Neuronal stem cell (in vitro differentiated cells): Measurements from ENCODE around the gene SEC63.
A peak's percentile ranks its signal among the peaks of the same experiment; 100 is the strongest.

Experiments used
- DNase-seq: peaks from one replicate; pipeline ENCODE4 v3.0.0-alpha.2; 2013; ENCODE audit warnings: low spot score
- H2AFZ ChIP-seq: one replicate; pipeline ENCODE4 v1.6.1; 2013; ENCODE audit warnings: mild to moderate bottlenecking, low read length, inconsistent platforms
- H2AK5ac ChIP-seq: 2 replicates; pipeline ENCODE4 v1.6.1; 2013; ENCODE audit warnings: low read depth, mild to moderate bottlenecking, inconsistent platforms, low read length, moderate library complexity, mixed read lengths
- H2BK120ac ChIP-seq: 2 replicates; pipeline ENCODE4 v1.6.1; 2013; ENCODE audit warnings: low read depth, mild to moderate bottlenecking, inconsistent platforms, low read length, moderate library complexity, mixed read lengths
- H2BK12ac ChIP-seq: one replicate; pipeline ENCODE4 v1.6.1; 2013; ENCODE audit warnings: low read length, inconsistent platforms
- H2BK15ac ChIP-seq: 2 replicates; pipeline ENCODE4 v1.6.1; 2013; ENCODE audit warnings: mild to moderate bottlenecking, low read length, inconsistent platforms, mixed read lengths
- H2BK5ac ChIP-seq: one replicate; pipeline ENCODE4 v1.6.1; 2013; ENCODE audit warnings: inconsistent platforms, mild to moderate bottlenecking, low read length, moderate library complexity
- H3K14ac ChIP-seq: one replicate; pipeline ENCODE4 v1.6.1; 2013; ENCODE audit warnings: low read length, inconsistent platforms
- H3K18ac ChIP-seq: 2 replicates; pipeline ENCODE4 v1.6.1; 2013; ENCODE audit warnings: low read length, inconsistent platforms
- H3K23ac ChIP-seq: 2 replicates; pipeline ENCODE4 v1.6.1; 2013; ENCODE audit warnings: low read depth, mild to moderate bottlenecking, mixed read lengths, low read length, inconsistent platforms; ENCODE audit not compliant: poor library complexity
- H3K27ac ChIP-seq: replicated peaks from 3 replicates; pipeline ENCODE4 v1.5.1; 2013; ENCODE audit warnings: low read length, inconsistent platforms
- H3K27me3 ChIP-seq, 3 experiments: 2 replicates each; pipeline ENCODE4 v1.6.1; 2013; ENCODE audit warnings: low read length in 3 of 3, mild to moderate bottlenecking in 2 of 3, inconsistent platforms in 1 of 3, low read depth in 1 of 3, mixed read lengths in 1 of 3, moderate library complexity in 1 of 3; ENCODE audit not compliant: control insufficient read depth in 3 of 3, insufficient read depth in 3 of 3
- H3K36me3 ChIP-seq, 2 donors: replicated peaks in 1 of 2; 2 replicates each; pipeline ENCODE4 v1.6.1; 2013; ENCODE audit warnings: low read length in 2 of 2; ENCODE audit not compliant: control insufficient read depth in 2 of 2, insufficient read depth in 2 of 2
- H3K4ac ChIP-seq: 2 replicates; pipeline ENCODE4 v1.6.1; 2013; ENCODE audit warnings: inconsistent platforms, mild to moderate bottlenecking, low read length, moderate library complexity
- H3K4me1 ChIP-seq, 2 donors: 1 replicate in 1 of 2; 2 replicates in 1 of 2; pipeline ENCODE4 v1.6.1; 2013; ENCODE audit warnings: low read length in 2 of 2, low read depth in 1 of 2; ENCODE audit not compliant: control insufficient read depth in 2 of 2, insufficient read depth in 1 of 2
- H3K4me2 ChIP-seq: one replicate; pipeline ENCODE4 v1.6.1; 2013; ENCODE audit warnings: mild to moderate bottlenecking, low read length, inconsistent platforms; ENCODE audit not compliant: insufficient read depth, poor library complexity, severe bottlenecking
- H3K4me3 ChIP-seq, 2 donors: 2 replicates each; pipeline ENCODE4 v1.5.1; 2013; ENCODE audit warnings: low read length in 2 of 2, mild to moderate bottlenecking in 2 of 2, inconsistent platforms in 1 of 2, moderate library complexity in 1 of 2
- H3K79me1 ChIP-seq: one replicate; pipeline ENCODE4 v1.6.1; 2013; ENCODE audit warnings: low read depth, mild to moderate bottlenecking, inconsistent platforms, low read length, moderate library complexity
- H3K9ac ChIP-seq: one replicate; pipeline ENCODE4 v1.6.1; 2013; ENCODE audit warnings: mild to moderate bottlenecking, low read depth, low read length, inconsistent platforms; ENCODE audit not compliant: poor library complexity
- H3K9me3 ChIP-seq, 2 donors: replicated peaks in 1 of 2; 2 replicates each; pipeline versions ENCODE3 to v1.6.1; 2013; ENCODE audit warnings: low read length in 2 of 2, mild to moderate bottlenecking in 2 of 2, inconsistent platforms in 1 of 2, low read depth in 1 of 2, mixed read lengths in 1 of 2, moderate library complexity in 1 of 2; ENCODE audit not compliant: control insufficient read depth in 2 of 2, insufficient read depth in 1 of 2
- H4K8ac ChIP-seq: one replicate; pipeline ENCODE4 v1.6.1; 2013; ENCODE audit warnings: low read depth, mild to moderate bottlenecking, inconsistent platforms, low read length, moderate library complexity
- H4K91ac ChIP-seq: one replicate; pipeline ENCODE4 v1.6.1; 2013; ENCODE audit warnings: low read length, low read depth, mild to moderate bottlenecking, inconsistent platforms; ENCODE audit not compliant: poor library complexity
- WGBS, 2 donors: extraction: QIAGEN DNeasy Blood & Tissue Kit; methylation state at CpG; one replicate each; pipeline ENCODE4 v1.1.7; 2013; ENCODE audit warnings: missing lambda C conversion rate in 2 of 2, mixed read lengths in 1 of 2; ENCODE audit not compliant: insufficient read length in 2 of 2, insufficient replicate concordance in 1 of 2; ENCODE audit errors: extremely low coverage in 2 of 2; 5-methylcytosine and 5-hydroxymethylcytosine counted together

The SEC63 gene

GRCh38 chr6:107869871-107870270, 88.1 kb downstream of the SEC63 start:
- Histone ChIP-seq H3K4me2 (no peak overlapping the region), H3K18ac (no peak overlapping the region), H2AFZ (no peak overlapping the region), H3K36me3 (peaks cover 4 to 67% of the 10 kb centered on the region in 2 donors), H3K79me1 (peaks cover 2% of the 10 kb centered on the region), H2BK15ac (no peak overlapping the region), H3K9ac (no peak overlapping the region), H4K91ac (no peak overlapping the region), H3K14ac (no peak overlapping the region), H2BK120ac (no peak overlapping the region), H2BK12ac (no peak overlapping the region), H3K23ac (no peak overlapping the region), H3K9me3 (peaks cover 0 to 4% of the 10 kb centered on the region in 2 donors), H3K4ac (no peak overlapping the region), H2AK5ac (no peak overlapping the region), H3K27me3 (no peaks in the 10 kb centered on the region), H3K27ac (no peak overlapping the region), H4K8ac (no peak overlapping the region), H2BK5ac (no peak overlapping the region), H3K4me3 (no peak overlapping the region), H3K4me1 (peaks cover 0 to 9% of the 10 kb centered on the region in 2 donors)
- no CpG with 5 or more reads among the region's 1 CpG for WGBS, 2 donors
- no peak for DNase-seq

GRCh38 chr6:107868867-107869611, 89.0 kb downstream of the SEC63 start:
- Histone ChIP-seq H3K18ac (no peak overlapping the region), H2BK12ac (no peak overlapping the region), H3K4me2 (no peak overlapping the region), H3K36me3 (peaks cover 2 to 61% of the 10 kb centered on the region in 2 donors), H4K8ac (no peak overlapping the region), H3K4me1 (peaks cover 2 to 14% of the 10 kb centered on the region in 2 donors), H2AK5ac (no peak overlapping the region), H2BK5ac (no peak overlapping the region), H3K14ac (no peak overlapping the region), H3K4me3 (no peak overlapping the region), H3K9ac (no peak overlapping the region), H2AFZ (no peak overlapping the region), H4K91ac (no peak overlapping the region), H3K9me3 (peaks cover 0 to 4% of the 10 kb centered on the region in 2 donors), H3K79me1 (no peaks in the 10 kb centered on the region), H2BK15ac (no peak overlapping the region), H3K27ac (no peak overlapping the region), H2BK120ac (no peak overlapping the region), H3K4ac (no peak overlapping the region), H3K27me3 (no peaks in the 10 kb centered on the region), H3K23ac (no peak overlapping the region)
- DNase-seq, result no peak
- WGBS, 2 donors, result no CpG with 5 or more reads among the region's 3 CpGs

GRCh38 chr6:107867302-107867615, 90.7 kb downstream of the SEC63 start:
- WGBS, 2 donors, result no CpG with 5 or more reads among the region's 4 CpGs
- no peak overlapping the region for H2AFZ ChIP-seq
- H3K79me1 ChIP-seq, result no peaks in the 10 kb centered on the region
- H3K4ac ChIP-seq, result no peak overlapping the region
- no peak overlapping the region for H2BK15ac ChIP-seq
- H3K27ac ChIP-seq, result peak overlapping the region; percentile 4
- H3K14ac ChIP-seq, result no peak overlapping the region
- H2BK120ac ChIP-seq, result no peak overlapping the region
- no peaks in the 10 kb centered on the region for H3K27me3 ChIP-seq
- peak overlapping the region; percentile 88 for H2BK5ac ChIP-seq
- H3K9ac ChIP-seq, result peak overlapping the region; percentile 30
- peaks cover 2 to 43% of the 10 kb centered on the region in 2 donors for H3K36me3 ChIP-seq
- no peak overlapping the region for H3K4me3 ChIP-seq
- H3K4me1 ChIP-seq, result peaks cover 2 to 16% of the 10 kb centered on the region in 2 donors
- peaks cover 0 to 4% of the 10 kb centered on the region in 2 donors for H3K9me3 ChIP-seq
- peak overlapping the region; percentile 79 for H4K91ac ChIP-seq
- peak overlapping the region; percentile 75 for H3K23ac ChIP-seq
- H4K8ac ChIP-seq, result peak overlapping the region; percentile 70
- H3K18ac ChIP-seq, result peak overlapping the region; percentile 74
- H2AK5ac ChIP-seq, result peak overlapping the region; percentile 90
- H2BK12ac ChIP-seq, result peak overlapping the region; percentile 46
- DNase-seq, result no peak
- no peak overlapping the region for H3K4me2 ChIP-seq

GRCh38 chr6:107866606-107867301, 91.3 kb downstream of the SEC63 start:
- no peaks in the 10 kb centered on the region for H3K27me3 ChIP-seq
- no peak overlapping the region for H2BK15ac ChIP-seq
- H3K14ac ChIP-seq, result no peak overlapping the region
- no peaks in the 10 kb centered on the region for H3K79me1 ChIP-seq
- H2BK120ac ChIP-seq, result no peak overlapping the region
- H2BK5ac ChIP-seq, result peak overlapping the region; percentile 88
- peaks cover 2 to 38% of the 10 kb centered on the region in 2 donors for H3K36me3 ChIP-seq
- H3K9me3 ChIP-seq, result peaks cover 0 to 4% of the 10 kb centered on the region in 2 donors
- H4K91ac ChIP-seq, result no peak overlapping the region
- no peak overlapping the region for H3K27ac ChIP-seq
- peaks cover 2 to 16% of the 10 kb centered on the region in 2 donors for H3K4me1 ChIP-seq
- peak overlapping the region; percentile 75 for H3K23ac ChIP-seq
- H2AFZ ChIP-seq, result no peak overlapping the region
- no peak overlapping the region for H3K4me2 ChIP-seq
- no CpG with 5 or more reads among the region's 11 CpGs for WGBS, 2 donors
- peak overlapping the region; percentile 90 for H2AK5ac ChIP-seq
- no peak overlapping the region for H3K18ac ChIP-seq
- peak overlapping the region; percentile 46 for H2BK12ac ChIP-seq
- peak overlapping the region; percentile 70 for H4K8ac ChIP-seq
- no peak overlapping the region for H3K4ac ChIP-seq
- no peak for DNase-seq
- peak overlapping the region; percentile 30 for H3K9ac ChIP-seq
- no peak overlapping the region for H3K4me3 ChIP-seq
